ENCODE results near the gene TMEM145.

Gene TMEM145

GRCh38 chr19:42288881-42289555, 24.1 kb upstream of the TMEM145 start:
- no peak for DNase-seq

GRCh38 chr19:42289556-42290041, 23.5 kb upstream of the TMEM145 start:
- DNase-seq: no peak

DNA sequence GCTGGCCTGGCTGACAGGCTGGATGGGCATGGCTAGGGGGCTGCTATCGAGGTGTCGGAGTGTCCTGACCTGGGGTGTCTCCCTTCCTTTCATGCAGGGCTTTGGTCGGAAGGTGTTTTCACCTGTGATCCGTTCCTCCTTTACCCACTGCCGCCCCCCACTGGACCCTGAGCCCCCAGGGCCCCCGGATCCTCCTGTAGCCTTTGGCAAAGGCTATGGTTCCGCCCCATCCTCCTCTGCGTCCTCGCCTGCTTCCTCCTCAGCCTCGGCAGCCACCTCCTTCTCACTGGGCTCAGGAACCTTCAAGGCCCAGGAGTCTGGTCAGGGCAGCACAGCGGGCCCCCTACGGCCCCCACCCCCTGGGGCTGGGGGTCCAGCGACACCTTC, 23.0 kb upstream of the TMEM145 start:
- no peak for DNase-seq

DNA sequence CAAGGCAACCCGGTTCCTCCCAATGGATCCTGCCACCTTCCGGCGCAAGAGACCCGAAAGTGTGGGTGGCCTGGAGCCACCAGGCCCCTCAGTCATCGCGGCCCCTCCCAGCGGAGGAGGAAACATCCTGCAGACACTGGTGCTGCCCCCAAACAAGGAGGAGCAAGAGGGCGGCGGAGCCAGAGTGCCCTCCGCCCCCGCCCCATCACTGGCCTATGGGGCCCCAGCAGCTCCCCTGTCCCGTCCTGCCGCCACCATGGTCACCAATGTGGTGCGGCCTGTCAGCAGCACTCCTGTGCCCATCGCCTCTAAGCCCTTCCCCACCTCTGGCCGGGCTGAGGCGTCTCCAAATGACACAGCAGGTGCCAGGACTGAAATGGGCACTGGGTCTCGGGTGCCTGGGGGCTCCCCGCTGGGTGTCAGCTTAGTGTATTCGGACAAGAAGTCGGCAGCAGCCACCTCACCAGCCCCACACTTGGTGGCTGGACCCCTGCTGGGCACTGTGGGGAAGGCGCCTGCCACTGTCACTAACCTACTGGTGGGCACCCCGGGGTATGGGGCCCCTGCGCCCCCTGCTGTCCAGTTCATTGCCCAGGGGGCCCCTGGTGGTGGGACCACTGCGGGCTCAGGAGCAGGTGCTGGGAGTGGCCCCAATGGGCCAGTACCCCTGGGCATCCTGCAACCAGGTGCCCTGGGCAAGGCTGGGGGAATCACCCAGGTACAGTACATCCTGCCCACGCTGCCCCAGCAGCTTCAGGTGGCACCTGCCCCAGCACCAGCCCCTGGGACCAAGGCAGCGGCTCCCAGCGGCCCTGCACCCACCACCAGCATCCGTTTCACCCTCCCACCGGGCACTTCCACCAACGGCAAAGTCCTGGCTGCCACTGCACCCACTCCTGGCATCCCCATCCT, 22.3 kb upstream of the TMEM145 start:
- DNase-seq: no peak

GRCh38 chr19:42291435-42291810, 21.7 kb upstream of the TMEM145 start:
- no peak for DNase-seq

DNA sequence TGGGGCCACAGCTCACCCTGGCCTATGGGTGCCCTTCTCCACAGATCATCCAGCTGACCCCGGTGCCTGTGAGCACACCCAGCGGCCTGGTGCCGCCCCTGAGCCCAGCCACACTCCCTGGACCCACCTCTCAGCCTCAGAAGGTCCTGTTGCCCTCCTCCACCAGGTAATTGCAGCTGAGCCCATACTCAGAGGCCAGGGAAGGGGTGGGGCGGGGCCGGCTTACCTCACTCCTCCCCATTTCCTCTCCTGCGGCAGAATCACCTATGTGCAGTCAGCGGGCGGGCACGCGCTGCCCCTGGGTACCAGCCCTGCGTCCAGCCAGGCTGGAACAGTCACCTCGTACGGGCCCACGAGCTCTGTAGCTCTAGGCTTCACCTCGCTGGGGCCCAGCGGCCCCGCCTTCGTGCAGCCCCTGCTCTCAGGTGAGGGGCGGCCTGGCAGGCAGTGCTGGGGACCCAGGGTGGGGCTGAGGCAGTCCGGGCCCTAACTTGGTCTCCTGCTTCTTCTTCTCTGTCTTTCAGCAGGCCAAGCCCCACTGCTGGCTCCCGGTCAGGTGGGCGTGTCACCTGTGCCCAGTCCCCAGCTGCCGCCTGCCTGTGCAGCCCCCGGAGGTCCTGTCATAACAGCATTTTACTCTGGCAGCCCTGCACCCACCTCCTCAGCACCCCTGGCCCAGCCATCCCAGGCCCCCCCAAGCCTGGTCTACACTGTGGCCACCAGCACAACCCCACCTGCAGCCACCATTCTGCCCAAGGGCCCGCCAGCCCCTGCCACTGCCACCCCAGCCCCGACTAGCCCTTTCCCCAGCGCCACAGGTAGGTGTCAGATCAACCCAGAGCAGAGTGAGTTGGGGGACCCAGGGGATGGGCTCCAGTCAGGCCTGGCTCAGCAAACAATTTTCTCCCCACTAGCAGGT, 20.8 kb upstream of the TMEM145 start:
- DNase-seq: no peak

- DNase-seq: no peak
Observed at GRCh38 chr19:42292963-42293362, 20.1 kb upstream of the TMEM145 start.

- no peak for DNase-seq
Observed at GRCh38 chr19:42293540-42293939, 19.6 kb upstream of the TMEM145 start.

GRCh38 chr19:42293948-42294347, 19.2 kb upstream of the TMEM145 start:
- no peak for DNase-seq

DNA sequence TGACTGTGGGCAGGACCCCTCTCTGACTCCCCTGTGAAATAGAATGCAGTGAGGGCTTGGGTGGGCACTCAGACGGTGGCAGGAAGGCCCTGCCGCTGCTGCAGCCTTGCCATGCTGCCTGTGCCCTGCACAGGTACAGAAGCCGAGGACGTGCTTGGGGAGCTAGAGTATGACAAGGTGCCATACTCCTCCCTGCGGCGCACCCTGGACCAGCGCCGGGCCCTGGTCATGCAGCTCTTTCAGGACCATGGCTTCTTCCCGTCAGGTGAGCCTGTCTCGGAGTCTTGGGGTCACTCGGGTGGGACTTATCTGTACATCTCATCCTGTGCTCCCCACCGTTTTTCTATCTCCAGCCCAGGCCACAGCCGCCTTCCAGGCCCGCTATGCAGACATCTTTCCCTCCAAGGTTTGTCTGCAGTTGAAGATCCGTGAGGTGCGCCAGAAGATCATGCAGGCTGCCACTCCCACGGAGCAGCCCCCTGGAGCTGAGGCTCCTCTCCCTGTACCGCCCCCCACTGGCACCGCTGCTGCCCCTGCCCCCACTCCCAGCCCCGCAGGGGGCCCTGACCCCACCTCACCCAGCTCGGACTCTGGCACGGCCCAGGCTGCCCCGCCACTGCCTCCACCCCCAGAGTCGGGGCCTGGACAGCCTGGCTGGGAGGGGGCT, 18.5 kb upstream of the TMEM145 start:
- DNase-seq: no peak

GRCh38 chr19:42295342-42295741, 17.8 kb upstream of the TMEM145 start:
- no peak for DNase-seq

GRCh38 chr19:42295831-42296525, 17.1 kb upstream of the TMEM145 start:
- peak in 50 of 56 donors; percentile 23 to 89 (median 63) for DNase-seq

GRCh38 chr19:42297039-42297438, 16.1 kb upstream of the TMEM145 start:
- DNase-seq: no peak

DNA sequence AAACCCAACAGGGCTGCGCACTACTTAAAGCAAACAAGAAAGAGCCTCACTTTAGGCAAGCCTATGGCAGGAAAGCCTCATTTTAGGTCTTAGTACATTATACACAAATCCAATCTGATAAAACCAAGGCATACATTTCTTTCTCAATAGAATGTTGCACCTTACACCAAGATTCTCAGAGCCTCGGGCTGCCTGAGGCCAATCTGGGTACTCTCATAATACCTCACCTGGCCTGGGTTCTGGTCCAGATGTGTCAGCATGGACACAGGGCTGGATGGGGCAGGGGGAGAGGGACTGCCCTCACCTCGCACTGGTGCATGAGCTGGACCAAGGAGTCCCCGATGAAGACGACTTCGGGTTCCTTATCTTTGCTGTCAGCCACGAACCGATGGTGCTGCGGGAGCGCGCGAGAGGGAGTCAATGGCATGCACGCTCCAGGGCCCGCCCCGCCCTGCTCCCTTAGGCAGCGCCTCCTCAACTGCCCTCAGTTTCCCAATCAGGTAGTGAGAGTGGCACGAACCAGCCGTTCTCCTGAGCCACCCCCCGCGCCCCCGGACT, 11.4 kb upstream of the TMEM145 start, which contains the start of gene PRR19:
PRR19 (plus strand) TSS at position 487 of the 558 bp plus-strand sequence. CDS start 7,453 bp downstream, outside the sequence.
- DNase-seq: peak in 17 of 56 donors; percentile 34 to 78 (median 65)

GRCh38 chr19:42303101-42303464, 10.0 kb upstream of the TMEM145 start:
- DNase-seq: no peak

DNA sequence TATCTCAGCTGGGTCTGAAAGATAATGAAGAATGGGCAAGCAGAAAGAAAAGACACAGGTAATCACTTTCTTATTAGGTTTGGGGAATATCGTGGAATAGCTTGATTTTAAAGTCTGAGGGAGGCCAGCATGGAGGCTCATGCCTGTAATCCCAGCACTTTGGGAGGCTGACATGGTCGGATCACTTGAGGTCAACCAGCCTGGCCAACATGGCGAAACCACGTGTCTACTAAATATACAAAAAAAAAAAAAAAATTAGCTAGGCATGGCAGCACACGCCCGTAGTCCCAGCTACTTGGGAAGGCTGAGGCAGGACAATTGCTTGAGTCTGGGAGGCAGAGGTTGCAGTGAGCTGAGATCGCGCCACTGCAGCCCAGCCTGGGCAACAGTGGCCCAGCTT, 9.2 kb upstream of the TMEM145 start:
- DNase-seq: no peak

- DNase-seq: no peak
Observed at GRCh38 chr19:42306646-42307045, 6.5 kb upstream of the TMEM145 start.

DNA sequence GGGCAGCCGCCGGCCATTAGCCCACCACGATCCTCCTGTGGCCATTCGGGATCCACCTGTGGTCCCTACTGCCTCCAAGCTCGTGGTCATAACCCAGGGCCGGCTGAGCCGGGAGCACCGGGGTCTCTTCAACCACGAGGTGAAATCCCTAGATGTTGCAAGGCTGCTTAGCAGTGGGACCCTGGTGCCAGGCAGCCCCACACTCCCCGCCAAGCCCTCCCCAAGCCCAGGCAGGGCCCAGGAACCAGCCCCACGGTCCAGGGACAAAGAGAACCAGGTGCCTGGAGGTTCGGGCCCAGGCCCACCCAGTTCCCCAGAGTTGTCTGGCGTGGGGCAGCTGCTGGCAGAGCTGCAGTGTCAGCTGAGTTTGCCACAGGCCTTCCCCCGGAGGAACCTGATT, 3.4 kb upstream of the TMEM145 start:
- DNase-seq: no peak

- DNase-seq: peak in 6 of 56 donors; percentile 7 to 32 (median 12)
Observed at GRCh38 chr19:42311657-42312056, 1.5 kb upstream of the TMEM145 start.

DNA sequence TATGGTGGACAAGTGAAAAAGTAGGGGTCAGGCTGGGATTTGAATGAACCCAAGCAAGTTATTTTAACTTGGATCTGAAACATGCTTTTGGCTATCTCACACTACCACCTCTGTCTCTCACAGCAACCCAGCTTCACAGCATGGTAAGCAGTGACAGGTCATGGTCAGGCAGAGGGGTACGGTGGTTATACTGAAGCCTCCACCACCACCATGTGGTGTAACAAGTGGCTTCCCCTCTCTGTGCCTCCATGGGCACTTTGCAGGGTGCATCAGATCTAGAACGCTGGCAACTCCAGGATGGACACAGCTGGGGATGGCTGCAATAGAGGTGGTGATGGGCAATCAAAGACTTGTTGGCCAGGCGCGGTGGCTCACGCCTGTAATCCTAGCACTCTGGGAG, 739 bp upstream of the TMEM145 start:
- no peak for DNase-seq

Measured in nucleus accumbens (tissue), 56 donors.